Astrocyte (in vitro differentiated cells and primary cell): ENCODE data around the gene CNNM2. TPM values are rescaled to one million over a fixed set of nuclear protein-coding genes. Genes with fewer than 3 reads are reported as not detected.
A peak's percentile ranks its signal among the peaks of the same experiment; 100 is the strongest.

Experiments used
- DNase-seq: peaks from one replicate; pipeline ENCODE4 v3.0.0-alpha.2; 2010; ENCODE audit warnings: low read depth
- FAIRE-seq: peaks from 2 replicates; lab custom pipeline; 2011; peaks lifted over from hg19 to GRCh38; lab: Jason Lieb, UNC
- H2AFZ ChIP-seq: 2 replicates; pipeline ENCODE4 v1.6.0; 2012; ENCODE audit warnings: low read depth, low read length, inconsistent platforms
- H3K27ac ChIP-seq: 2 replicates; pipeline ENCODE4 v1.5.1; 2011; ENCODE audit warnings: low read depth, low read length, inconsistent platforms
- H3K27me3 ChIP-seq: 2 replicates; pipeline ENCODE4 v1.6.0; 2011; ENCODE audit warnings: low read length, inconsistent platforms; ENCODE audit not compliant: insufficient read depth
- H3K36me3 ChIP-seq: 2 replicates; pipeline ENCODE4 v1.5.1; 2011; ENCODE audit warnings: low read length, inconsistent platforms; ENCODE audit not compliant: insufficient read depth
- H3K4me1 ChIP-seq: 2 replicates; pipeline ENCODE4 v1.5.1; 2011; ENCODE audit warnings: low read length, inconsistent platforms; ENCODE audit not compliant: insufficient read depth
- H3K4me2 ChIP-seq: 2 replicates; pipeline ENCODE4 v1.6.0; 2012; ENCODE audit warnings: low read length, inconsistent platforms
- H3K4me3 ChIP-seq: 2 replicates; pipeline ENCODE4 v1.5.1; 2011; ENCODE audit warnings: low read depth, mild to moderate bottlenecking, low read length, inconsistent platforms; ENCODE audit not compliant: insufficient read depth
- H3K79me2 ChIP-seq: 2 replicates; pipeline ENCODE4 v1.6.0; 2012; ENCODE audit warnings: mild to moderate bottlenecking, low read length, inconsistent platforms; ENCODE audit not compliant: insufficient read depth
- H3K9ac ChIP-seq: 2 replicates; pipeline ENCODE4 v1.6.0; 2012; ENCODE audit warnings: mild to moderate bottlenecking, low read length, inconsistent platforms
- H3K9me3 ChIP-seq: 2 replicates; pipeline ENCODE4 v1.5.1; 2012; ENCODE audit warnings: low read depth, mild to moderate bottlenecking, low read length, inconsistent platforms; ENCODE audit not compliant: insufficient read depth
- H4K20me1 ChIP-seq: 2 replicates; pipeline ENCODE4 v1.6.0; 2012; ENCODE audit warnings: low read length, inconsistent platforms; ENCODE audit not compliant: insufficient read depth
- H3K27ac Mint-ChIP-seq: one replicate; pipeline ENCODE4 v1.8.0; 2021; ENCODE audit warnings: mild to moderate bottlenecking, mixed read lengths; ENCODE audit not compliant: unreplicated experiment
- H3K27me3 Mint-ChIP-seq: one replicate; pipeline ENCODE4 v1.8.0; 2021; ENCODE audit warnings: low read depth, mixed read lengths; ENCODE audit not compliant: unreplicated experiment
- H3K36me3 Mint-ChIP-seq: one replicate; pipeline ENCODE4 v1.8.0; 2021; ENCODE audit warnings: low read depth, mixed read lengths; ENCODE audit not compliant: unreplicated experiment
- H3K4me1 Mint-ChIP-seq: one replicate; pipeline ENCODE4 v1.8.0; 2021; ENCODE audit warnings: low read depth, mixed read lengths; ENCODE audit not compliant: unreplicated experiment
- H3K4me3 Mint-ChIP-seq: one replicate; pipeline ENCODE4 v1.8.0; 2021; ENCODE audit warnings: mild to moderate bottlenecking, moderate library complexity, mixed read lengths; ENCODE audit not compliant: unreplicated experiment
- H3K9me3 Mint-ChIP-seq: one replicate; pipeline ENCODE4 v1.8.0; 2021; ENCODE audit warnings: mild to moderate bottlenecking, mixed read lengths; ENCODE audit not compliant: unreplicated experiment
- CTCF ChIP-seq: IDR thresholded peaks from 2 replicates; pipeline ENCODE4 v1.5.1; 2011; ENCODE audit warnings: low read depth, mild to moderate bottlenecking, inconsistent platforms, low read length, moderate library complexity; ENCODE audit not compliant: insufficient read depth
- EZH2 ChIP-seq: IDR thresholded peaks from 2 replicates; pipeline ENCODE4 v1.6.1; 2012; ENCODE audit warnings: mild to moderate bottlenecking, low read length, inconsistent platforms; ENCODE audit not compliant: insufficient read depth
- total RNA-seq: library from RNA; stranded (reverse); gene quantifications from 2 replicates; pipeline ENCODE4 v1.2.1, GENCODE V29; 2021

CNNM2 gene
- total RNA-seq, 1 donor from 2014 or later = 9.9 TPM

GRCh38 chr10:103038570-103038969 is 120.5 kb downstream of the CNNM2 start:
- Histone ChIP-seq H3K27ac (peak overlapping the region; percentile 34), H2AFZ (no peak overlapping the region), H3K27me3 (no peaks in the 10 kb centered on the region), H3K9ac (no peak overlapping the region), H4K20me1 (no peaks in the 10 kb centered on the region), H3K4me1 (peaks cover 10% of the 10 kb centered on the region), H3K9me3 (no peaks in the 10 kb centered on the region), H3K4me3 (no peak overlapping the region), H3K4me2 (no peak overlapping the region), H3K36me3 (no peaks in the 10 kb centered on the region), H3K79me2 (no peaks in the 10 kb centered on the region)
- H3K4me1 Mint-ChIP-seq = peaks cover 18% of the 10 kb centered on the region
- no peak overlapping the region for H3K4me3 Mint-ChIP-seq
- TF ChIP-seq CTCF (no peak), EZH2 (no peak)
- H3K27ac Mint-ChIP-seq = no peak overlapping the region
- no peaks in the 10 kb centered on the region for H3K9me3 Mint-ChIP-seq
- H3K27me3 Mint-ChIP-seq = no peaks in the 10 kb centered on the region
- peaks cover 2% of the 10 kb centered on the region for H3K36me3 Mint-ChIP-seq
- FAIRE-seq (no peak), DNase-seq (no peak)

GRCh38 chr10:103040418-103040817 is 122.3 kb downstream of the CNNM2 start:
- H3K36me3 ChIP-seq = no peaks in the 10 kb centered on the region
- no peaks in the 10 kb centered on the region for H3K27me3 ChIP-seq
- Mint-ChIP-seq H3K4me3 (no peak overlapping the region), H3K4me1 (peaks cover 32% of the 10 kb centered on the region), H3K27ac (peak overlapping the region; percentile 60), H3K36me3 (peaks cover 2% of the 10 kb centered on the region), H3K27me3 (no peaks in the 10 kb centered on the region), H3K9me3 (no peaks in the 10 kb centered on the region)
- TF ChIP-seq CTCF = no peak
- no peak for TF ChIP-seq EZH2
- no peaks in the 10 kb centered on the region for H3K79me2 ChIP-seq
- H3K4me2 ChIP-seq = no peak overlapping the region
- FAIRE-seq (peak; percentile 80), DNase-seq (peak; percentile 90)
- peak overlapping the region; percentile 28 for H3K27ac ChIP-seq
- no peaks in the 10 kb centered on the region for H3K9me3 ChIP-seq
- H3K4me3 ChIP-seq = no peak overlapping the region
- peak overlapping the region; percentile 21 for H2AFZ ChIP-seq
- peaks cover 18% of the 10 kb centered on the region for H3K4me1 ChIP-seq
- no peaks in the 10 kb centered on the region for H4K20me1 ChIP-seq
- H3K9ac ChIP-seq = peak overlapping the region; percentile 8

- H3K4me3 ChIP-seq = no peak overlapping the region
- TF ChIP-seq EZH2 (no peak), CTCF (no peak)
- H3K9ac ChIP-seq = no peak overlapping the region
- no peaks in the 10 kb centered on the region for H3K9me3 ChIP-seq
- peak overlapping the region; percentile 63 for H3K27ac Mint-ChIP-seq
- no peaks in the 10 kb centered on the region for H3K9me3 Mint-ChIP-seq
- no peaks in the 10 kb centered on the region for H3K27me3 ChIP-seq
- no peak for FAIRE-seq
- no peak overlapping the region for H3K4me2 ChIP-seq
- H3K36me3 ChIP-seq = no peaks in the 10 kb centered on the region
- H3K4me1 Mint-ChIP-seq = peaks cover 31% of the 10 kb centered on the region
- no peak overlapping the region for H3K27ac ChIP-seq
- no peaks in the 10 kb centered on the region for H4K20me1 ChIP-seq
- no peak overlapping the region for H2AFZ ChIP-seq
- no peaks in the 10 kb centered on the region for H3K27me3 Mint-ChIP-seq
- DNase-seq = no peak
- no peaks in the 10 kb centered on the region for H3K79me2 ChIP-seq
- H3K36me3 Mint-ChIP-seq = peaks cover 2% of the 10 kb centered on the region
- H3K4me3 Mint-ChIP-seq = no peak overlapping the region
- peaks cover 22% of the 10 kb centered on the region for H3K4me1 ChIP-seq
Observed at GRCh38 chr10:103041391-103041790, 123.3 kb downstream of the CNNM2 start.
